Endothelial cell of umbilical vein (primary cell): ENCODE measurements around the gene SYNE1.

Source experiments
- CTCF ChIP-seq, 2 donors: IDR thresholded peaks; 1 replicate in 1 of 2; 2 replicates in 1 of 2; pipeline ENCODE4 v1.5.1; 2011; ENCODE audit warnings: low read length in 2 of 2, mild to moderate bottlenecking in 2 of 2, moderate library complexity in 2 of 2, control low read depth in 1 of 2, inconsistent platforms in 1 of 2, low read depth in 1 of 2; ENCODE audit not compliant: insufficient read depth in 1 of 2; ENCODE audit errors: extremely low read depth in 1 of 2
- EZH2 ChIP-seq: IDR thresholded peaks from 2 replicates; pipeline ENCODE4 v1.6.1; 2012; ENCODE audit warnings: borderline replicate concordance, low read depth, mild to moderate bottlenecking, moderate library complexity, low read length, inconsistent platforms; ENCODE audit not compliant: severe bottlenecking
- JUN ChIP-seq: IDR thresholded peaks from 2 replicates; pipeline ENCODE4 v1.6.1; 2011; ENCODE audit warnings: borderline replicate concordance, low read depth; ENCODE audit not compliant: insufficient read length, insufficient read depth
- POLR2A ChIP-seq: IDR thresholded peaks from 2 replicates; pipeline ENCODE4 v1.6.1; 2012; ENCODE audit warnings: low read depth, mild to moderate bottlenecking, control low read depth, low read length
- POLR2AphosphoS5 ChIP-seq: IDR thresholded peaks from 2 replicates; pipeline ENCODE4 v1.6.1; 2012; ENCODE audit warnings: low read depth, mild to moderate bottlenecking, control low read depth, low read length, moderate library complexity; ENCODE audit not compliant: insufficient read depth

- no peak for TF ChIP-seq CTCF (IDR thresholded peaks at IDR 0.05; ENCODE audit: extremely low read depth in 1 of 2, insufficient read depth in 1 of 2, low read depth in 1 of 2, low read length in 2 of 2)
- TF ChIP-seq JUN, result no peak
- no peak for TF ChIP-seq POLR2AphosphoS5
- TF ChIP-seq POLR2A, result no peak
- no peak for TF ChIP-seq EZH2
Observed at GRCh38 chr6:152240436-152240835, 396.7 kb downstream of the SYNE1 start.
